Duodenal mucosa (tissue), 2 donors: ENCODE measurements around the gene SLC16A9.
"Not testable (repeated sequence)": the region's sequence is repeated elsewhere in the genome, so short reads cannot be mapped to it uniquely, and the experiment has no call there.

Source experiments
- H3K27ac ChIP-seq: one replicate; pipeline ENCODE4 v1.7.0; 2013; ENCODE audit warnings: low read depth, low read length
- H3K27me3 ChIP-seq, 2 donors: one replicate each; pipeline ENCODE4 v1.7.0; 2013; ENCODE audit warnings: low read length in 2 of 2, control low read depth in 1 of 2; ENCODE audit not compliant: insufficient read depth in 2 of 2, control insufficient read depth in 1 of 2
- H3K36me3 ChIP-seq, 2 donors: one replicate each; pipeline ENCODE4 v1.7.0; 2013; ENCODE audit warnings: low read length in 2 of 2, control low read depth in 1 of 2; ENCODE audit not compliant: insufficient read depth in 2 of 2, control insufficient read depth in 1 of 2
- H3K4me1 ChIP-seq, 2 donors: one replicate each; pipeline ENCODE4 v1.7.0; 2013; ENCODE audit warnings: low read length in 2 of 2, control low read depth in 1 of 2; ENCODE audit not compliant: insufficient read depth in 2 of 2, control insufficient read depth in 1 of 2
- H3K4me3 ChIP-seq, 2 donors: one replicate each; pipeline ENCODE4 v1.7.0; 2013; ENCODE audit warnings: low read length in 2 of 2, low read depth in 1 of 2
- H3K9ac ChIP-seq, 2 donors: one replicate each; pipeline ENCODE4 v1.7.0; 2013; ENCODE audit warnings: low read length in 2 of 2, low read depth in 1 of 2
- H3K9me3 ChIP-seq, 2 donors: one replicate each; pipeline ENCODE4 v1.7.0; 2013; ENCODE audit warnings: low read length in 2 of 2, control low read depth in 1 of 2; ENCODE audit not compliant: control insufficient read depth in 1 of 2

Gene SLC16A9

DNA sequence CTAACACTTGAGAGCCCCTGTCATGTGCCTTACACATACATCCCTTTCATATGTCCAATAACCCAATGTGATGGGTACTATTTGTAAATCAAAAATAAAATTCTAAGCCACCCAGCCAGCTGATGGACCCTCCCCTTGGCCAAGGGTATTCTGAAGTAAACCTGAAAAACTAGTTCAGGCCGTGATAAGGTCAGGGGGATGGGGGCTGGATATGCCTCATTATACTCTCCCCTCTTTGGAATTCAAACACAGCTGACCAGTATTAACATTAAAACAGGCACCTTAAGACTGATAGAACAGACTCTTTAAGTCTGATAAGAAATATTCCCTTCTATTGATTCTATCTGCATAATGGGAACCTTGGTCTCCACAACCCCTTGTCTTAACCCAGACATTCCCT, 51.9 kb downstream of the SLC16A9 start:
- Histone ChIP-seq H3K4me3 (no peak overlapping the region), H3K4me1 (no peaks in the 10 kb centered on the region), H3K27ac (no peak overlapping the region), H3K36me3 (no peaks in the 10 kb centered on the region), H3K9ac (no peak overlapping the region), H3K9me3 (no peaks in the 10 kb centered on the region), H3K27me3 (no peaks in the 10 kb centered on the region)

DNA sequence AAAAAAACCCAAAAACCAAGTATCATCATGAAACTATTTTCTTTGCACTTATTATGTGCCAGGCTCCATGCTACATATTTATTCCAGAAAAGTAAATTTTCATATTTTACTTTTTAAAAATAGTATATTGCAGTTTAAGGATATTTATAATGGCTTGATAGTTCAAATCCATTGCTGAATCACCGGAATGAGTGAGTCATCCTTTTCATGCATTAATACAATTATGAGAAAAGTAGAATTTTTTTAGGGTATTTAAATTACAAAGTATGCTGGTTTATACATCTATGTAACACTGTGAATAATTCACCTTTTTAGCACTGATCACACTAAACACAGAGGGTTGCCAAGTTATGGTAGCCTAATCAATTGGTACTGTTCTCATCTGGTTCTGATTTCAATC, 54.3 kb downstream of the SLC16A9 start:
- Histone ChIP-seq H3K9ac (no peak overlapping the region), H3K27me3 (no peaks in the 10 kb centered on the region), H3K4me3 (no peak overlapping the region), H3K27ac (no peak overlapping the region), H3K4me1 (no peaks in the 10 kb centered on the region), H3K36me3 (no peaks in the 10 kb centered on the region), H3K9me3 (no peaks in the 10 kb centered on the region)

DNA sequence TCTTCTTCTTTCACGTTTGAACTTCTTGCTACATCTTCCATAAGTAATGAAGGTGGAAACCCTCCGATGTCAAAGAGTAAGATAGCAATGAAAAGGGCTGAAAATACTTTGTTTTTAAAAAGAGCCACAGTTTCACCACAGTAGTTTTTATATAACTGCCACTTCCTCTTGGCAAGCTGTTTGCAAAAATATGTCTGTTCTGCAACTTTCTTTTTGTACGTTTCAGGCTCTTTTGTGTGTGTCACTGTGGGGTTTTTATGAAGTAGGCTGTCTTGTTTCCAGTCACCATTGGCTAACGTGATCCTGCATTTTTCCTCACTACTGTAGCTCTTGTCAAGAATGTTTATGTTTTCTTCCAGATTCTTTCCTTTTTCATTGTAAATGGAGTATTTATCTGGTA, 55.6 kb downstream of the SLC16A9 start:
- no peak overlapping the region for H3K9ac ChIP-seq
- no peaks in the 10 kb centered on the region for H3K36me3 ChIP-seq
- H3K27me3 ChIP-seq, result no peaks in the 10 kb centered on the region
- H3K27ac ChIP-seq, result no peak overlapping the region
- no peaks in the 10 kb centered on the region for H3K9me3 ChIP-seq
- no peaks in the 10 kb centered on the region for H3K4me1 ChIP-seq
- H3K4me3 ChIP-seq, result no peak overlapping the region

DNA sequence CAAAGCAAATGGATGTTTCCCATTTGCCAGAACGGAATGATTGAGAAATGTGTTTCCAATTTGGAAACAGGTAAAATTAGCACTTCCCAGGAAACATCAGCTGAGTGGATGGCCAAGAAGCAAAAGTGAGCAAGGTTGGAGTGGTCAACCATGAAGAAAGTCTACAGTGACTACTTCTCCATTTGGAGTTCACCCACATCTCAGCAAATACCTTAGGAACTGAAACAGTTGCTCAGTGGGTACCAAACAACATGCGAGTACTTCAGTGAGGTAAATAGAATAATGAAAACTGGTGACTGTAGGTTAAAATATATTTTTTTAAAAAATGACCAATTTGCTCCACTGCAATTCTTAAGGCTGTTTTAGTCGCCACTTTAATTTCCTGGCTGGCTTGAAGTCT, 57.7 kb downstream of the SLC16A9 start:
- Histone ChIP-seq H3K27ac (no peak overlapping the region), H3K9me3 (no peaks in the 10 kb centered on the region), H3K27me3 (no peaks in the 10 kb centered on the region), H3K4me3 (no peak overlapping the region), H3K4me1 (no peaks in the 10 kb centered on the region), H3K9ac (no peak overlapping the region), H3K36me3 (no peaks in the 10 kb centered on the region)

DNA sequence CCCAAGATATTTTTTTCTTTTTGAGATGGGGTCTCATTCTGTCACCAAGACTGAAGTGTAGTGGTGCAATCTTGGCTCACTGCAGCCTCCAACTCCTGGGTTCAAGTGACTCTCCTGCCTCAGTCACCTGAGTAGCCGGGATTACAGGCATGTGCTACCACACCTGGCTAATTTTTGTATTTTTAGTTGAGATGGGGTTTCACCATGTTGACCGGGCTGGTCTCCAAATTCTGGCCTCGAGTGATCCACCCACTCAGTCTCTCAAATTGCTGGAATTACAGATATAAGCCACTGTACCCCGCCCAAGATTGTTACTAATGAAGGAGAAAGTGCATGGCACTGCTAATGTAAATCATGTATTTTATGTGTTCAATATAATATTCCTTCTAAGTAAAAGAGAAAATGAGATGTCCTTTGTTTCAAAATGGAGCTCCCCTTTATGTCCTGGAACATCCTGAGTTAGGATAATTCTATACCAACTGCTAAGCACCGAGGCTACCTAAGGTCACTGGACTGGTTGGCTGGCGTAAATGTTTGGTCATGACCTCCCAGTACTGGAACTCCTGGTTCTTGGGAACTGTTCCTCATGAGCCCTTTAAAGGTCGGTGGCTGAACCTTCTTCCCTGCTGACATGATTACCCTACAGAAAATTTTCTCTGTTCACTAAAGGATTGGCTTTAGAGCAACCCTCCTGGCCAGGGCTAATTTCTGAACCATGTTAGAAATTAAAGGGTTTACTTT, 59.9 kb downstream of the SLC16A9 start:
- H3K27ac ChIP-seq, result no peak overlapping the region
- no peaks in the 10 kb centered on the region for H3K27me3 ChIP-seq
- no peak overlapping the region for H3K9ac ChIP-seq
- H3K36me3 ChIP-seq, result no peaks in the 10 kb centered on the region
- H3K4me3 ChIP-seq, result no peak overlapping the region
- no peaks in the 10 kb centered on the region for H3K4me1 ChIP-seq
- peaks cover 0 to 5% of the 10 kb centered on the region in 2 donors for H3K9me3 ChIP-seq

DNA sequence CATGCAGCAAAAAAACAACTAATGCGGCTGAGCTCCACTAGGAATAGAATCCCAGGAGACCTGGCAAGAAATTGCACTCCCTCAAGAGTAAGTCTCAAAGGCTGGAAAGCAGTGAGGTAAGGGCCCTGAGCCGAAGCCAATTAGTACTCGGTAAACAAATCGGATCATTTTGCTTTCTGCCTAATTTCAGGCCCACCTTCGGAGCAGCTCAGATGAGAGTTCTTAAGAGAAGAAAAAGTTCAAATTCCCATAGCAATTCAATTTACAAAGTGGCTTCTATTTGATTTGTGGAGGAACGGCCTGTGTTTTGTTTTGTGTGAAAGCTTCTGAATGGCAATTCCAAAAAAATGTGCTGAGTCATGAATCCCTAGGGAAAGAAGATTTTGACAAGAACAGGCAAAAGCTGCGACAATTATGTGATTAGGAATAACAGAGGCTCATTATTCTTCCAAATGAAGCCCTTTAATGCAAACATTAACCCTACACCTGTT, 60.9 kb downstream of the SLC16A9 start:
- Histone ChIP-seq H3K4me3 (no peak overlapping the region), H3K9ac (no peak overlapping the region), H3K4me1 (no peaks in the 10 kb centered on the region), H3K9me3 (peaks cover 0 to 7% of the 10 kb centered on the region in 2 donors), H3K27me3 (no peaks in the 10 kb centered on the region), H3K36me3 (no peaks in the 10 kb centered on the region), H3K27ac (no peak overlapping the region)

DNA sequence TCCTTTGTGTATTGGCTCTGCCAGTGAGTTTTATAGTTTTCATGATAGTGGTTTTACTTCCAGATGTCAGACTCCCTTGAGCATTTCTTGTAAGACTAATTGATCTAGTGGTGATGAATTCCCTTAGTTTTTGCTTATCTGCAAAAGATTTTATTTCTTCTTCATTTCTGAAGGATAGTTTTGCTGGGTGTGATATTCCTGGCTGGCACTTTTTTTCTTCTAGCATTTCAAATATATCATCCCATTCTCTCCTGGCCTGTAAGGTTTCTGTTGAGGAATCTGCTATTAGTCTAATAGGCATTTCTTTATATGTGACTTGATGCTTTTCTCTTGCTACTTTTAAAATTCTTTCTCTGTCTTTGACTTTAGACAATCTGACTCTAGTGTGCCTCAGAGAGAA, 64.8 kb downstream of the SLC16A9 start:
- no peaks in the 10 kb centered on the region for H3K27me3 ChIP-seq
- peaks cover 0 to 7% of the 10 kb centered on the region in 2 donors for H3K9me3 ChIP-seq
- H3K9ac ChIP-seq, result no peak overlapping the region
- no peaks in the 10 kb centered on the region for H3K36me3 ChIP-seq
- no peak overlapping the region for H3K4me3 ChIP-seq
- no peaks in the 10 kb centered on the region for H3K4me1 ChIP-seq
- no peak overlapping the region for H3K27ac ChIP-seq

DNA sequence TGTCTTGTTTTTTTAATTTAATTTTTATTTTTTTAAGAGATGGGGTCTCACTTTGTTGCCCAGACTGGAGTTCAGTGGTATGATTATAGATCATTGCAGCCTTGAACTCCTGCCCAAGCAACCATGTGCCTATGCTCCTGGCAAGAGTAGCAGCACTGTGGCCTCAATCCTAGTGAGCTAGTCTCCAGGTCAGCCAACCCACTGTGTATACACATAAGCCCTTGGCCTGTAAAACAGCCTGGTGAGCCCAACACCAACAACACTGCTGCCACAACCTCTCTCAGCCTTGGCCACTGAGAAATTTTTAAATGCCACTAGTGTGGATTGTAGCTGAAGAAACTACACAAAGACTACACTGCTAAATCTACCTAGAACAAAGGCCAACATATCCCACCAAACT, 68.0 kb downstream of the SLC16A9 start:
- H3K9ac ChIP-seq, H3K4me1 ChIP-seq, H3K9me3 ChIP-seq, H3K4me3 ChIP-seq, H3K36me3 ChIP-seq, H3K27ac ChIP-seq, H3K27me3 ChIP-seq: not testable (repeated sequence)

DNA sequence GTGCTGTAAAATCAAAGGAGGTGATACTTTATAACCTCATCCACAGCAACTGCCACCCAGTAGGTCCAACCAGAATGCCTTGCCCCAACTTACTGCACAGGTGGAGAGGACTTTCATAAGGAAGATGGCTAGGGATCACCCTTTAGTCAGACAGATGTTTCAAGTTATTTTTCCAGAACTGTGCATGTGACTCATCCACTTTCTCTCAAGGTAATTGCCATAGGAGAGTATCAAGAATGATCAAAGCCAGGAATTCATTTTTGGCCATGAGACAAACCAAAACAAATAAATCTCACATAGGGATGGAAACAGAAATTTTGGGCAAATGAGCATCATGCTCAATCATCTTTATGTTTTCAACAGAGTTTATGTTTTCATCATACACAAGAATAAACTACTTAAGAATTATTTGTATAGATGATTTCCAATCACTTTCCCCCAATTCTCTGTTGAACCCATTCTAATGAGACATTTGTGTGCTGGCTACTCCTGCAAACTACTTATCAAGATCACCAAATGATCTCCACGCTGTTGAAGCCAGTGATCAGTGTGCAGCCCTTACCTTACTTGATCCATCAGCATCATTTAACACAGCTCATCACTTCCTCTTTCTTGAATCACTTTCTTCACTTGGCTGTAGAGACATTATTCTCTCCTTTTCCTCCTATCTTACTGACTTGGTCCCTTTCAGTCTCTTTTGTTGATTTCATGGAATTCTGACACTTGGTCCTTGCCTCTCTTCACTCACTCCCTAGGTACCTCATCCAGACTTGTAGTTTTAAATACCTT, 74.0 kb downstream of the SLC16A9 start:
- Histone ChIP-seq H3K27ac (no peak overlapping the region), H3K27me3 (no peaks in the 10 kb centered on the region), H3K4me1 (no peaks in the 10 kb centered on the region), H3K36me3 (no peaks in the 10 kb centered on the region), H3K9me3 (no peaks in the 10 kb centered on the region), H3K4me3 (no peak overlapping the region), H3K9ac (no peak overlapping the region)

DNA sequence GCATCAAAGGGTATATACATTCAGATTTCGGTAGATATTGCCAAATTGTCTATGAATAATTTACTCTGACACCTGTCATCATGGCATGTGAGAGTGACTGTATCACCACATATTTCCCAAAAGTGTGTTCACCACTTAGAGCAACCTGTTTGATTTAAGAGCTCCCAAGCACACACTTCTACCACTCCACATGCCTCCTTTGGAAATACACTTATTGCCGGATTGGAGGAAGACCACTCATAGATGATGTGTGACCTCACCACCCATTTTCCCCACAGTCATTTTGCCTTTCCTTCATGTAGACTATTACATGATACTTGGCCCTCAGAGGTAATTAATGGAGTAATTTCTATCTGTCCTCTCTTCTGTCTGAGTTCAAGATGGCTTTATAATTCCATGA, 75.5 kb downstream of the SLC16A9 start:
- Histone ChIP-seq H3K9ac (no peak overlapping the region), H3K27me3 (no peaks in the 10 kb centered on the region), H3K4me1 (no peaks in the 10 kb centered on the region), H3K27ac (no peak overlapping the region), H3K4me3 (no peak overlapping the region), H3K36me3 (no peaks in the 10 kb centered on the region), H3K9me3 (no peaks in the 10 kb centered on the region)
